K562 (cell line): ENCODE results near the gene STK11. TPM values are rescaled to one million over a fixed set of nuclear protein-coding genes. Genes with fewer than 3 reads are reported as not detected.
A peak's percentile ranks its signal among the peaks of the same experiment; 100 is the strongest.

Source experiments
- EHMT2 ChIP-seq: fragments of 450-650 bp; IDR thresholded peaks from 2 replicates; pipeline ENCODE4 v1.6.1; 2018; ENCODE audit warnings: antibody characterized with exemption
- ELF1 ChIP-seq: fragments of 200-800 bp; sonication (Bioruptor generic); IDR thresholded peaks from 2 replicates; pipeline ENCODE4 v1.6.1; 2016; ENCODE audit warnings: missing genetic modification characterization, missing compliant biosample characterization
- ETS1 ChIP-seq: conservative IDR thresholded peaks from 2 replicates; pipeline ENCODE4 v1.6.1; 2011; ENCODE audit warnings: low read depth, mild to moderate bottlenecking, low read length; ENCODE audit not compliant: control insufficient read depth
- FOXP1 ChIP-seq: sonication (generic); formaldehyde crosslinking; IDR thresholded peaks from 2 replicates; pipeline ENCODE4 v1.8.0; 2022; ENCODE audit warnings: mild to moderate bottlenecking, missing genetic modification reagents
- HDAC1 ChIP-seq, 2 experiments: fragments of 450-650 bp; IDR thresholded peaks; 2 replicates each; pipeline ENCODE4 v1.6.1; 2016 to 2017; ENCODE audit warnings: inconsistent platforms in 1 of 2, mild to moderate bottlenecking in 1 of 2, moderate library complexity in 1 of 2
- IRF2 ChIP-seq: sonication (generic); formaldehyde crosslinking; IDR thresholded peaks from 2 replicates; pipeline ENCODE4 v1.8.1; 2022; ENCODE audit warnings: mild to moderate bottlenecking, missing genetic modification reagents
- JUN ChIP-seq, 2 experiments: sonication (generic) in 1 of 2; formaldehyde crosslinking in 1 of 2; IDR thresholded peaks; 2 replicates each; pipeline versions ENCODE4 v1.6.1 to v1.8.0; 2012 to 2022; ENCODE audit warnings: borderline replicate concordance in 2 of 2, mild to moderate bottlenecking in 2 of 2, improper control_type of control experiment in 1 of 2, low read depth in 1 of 2, low read length in 1 of 2, missing genetic modification reagents in 1 of 2
- KLF13 ChIP-seq: fragments of 450-650 bp; IDR thresholded peaks from 2 replicates; pipeline ENCODE4 v1.6.1; 2016; ENCODE audit warnings: missing genetic modification characterization, low read depth, mild to moderate bottlenecking, missing compliant biosample characterization, moderate library complexity, borderline replicate concordance
- MBD2 ChIP-seq: sonication (generic); IDR thresholded peaks from 2 replicates; pipeline ENCODE4 v1.6.1; 2016; ENCODE audit warnings: low read depth, borderline replicate concordance
- NELFE ChIP-seq: IDR thresholded peaks from 2 replicates; pipeline ENCODE4 v1.6.1; 2011; ENCODE audit warnings: mild to moderate bottlenecking; ENCODE audit not compliant: insufficient read depth, insufficient read length
- NONO ChIP-seq, 2 experiments: fragments of 200-400 bp in 1 of 2; fragments of 450-650 bp in 1 of 2; formaldehyde crosslinking in 1 of 2; IDR thresholded peaks; 2 replicates each; pipeline ENCODE4 v1.6.1; 2017; ENCODE audit warnings: low read depth in 2 of 2, mild to moderate bottlenecking in 2 of 2, moderate library complexity in 2 of 2, low read length in 1 of 2
- POLR2AphosphoS5 ChIP-seq: IDR thresholded peaks from 2 replicates; pipeline ENCODE4 v1.6.1; 2011; ENCODE audit warnings: mild to moderate bottlenecking, low read depth, low read length, moderate library complexity; ENCODE audit not compliant: control insufficient read depth, insufficient read depth
- SMC3 ChIP-seq: conservative IDR thresholded peaks from 2 replicates; pipeline ENCODE4 v1.6.1; 2011; ENCODE audit warnings: low read depth, low read length, improper control_type of control experiment; ENCODE audit not compliant: insufficient read depth
- STAT5B ChIP-seq: fragments of 250-450 bp; sonication (Bioruptor Pico); IDR thresholded peaks from 2 replicates; pipeline ENCODE4 v1.8.0; 2021; ENCODE audit warnings: mild to moderate bottlenecking, inconsistent platforms
- TSHZ1 ChIP-seq: fragments of 250-450 bp; sonication (Bioruptor Pico); IDR thresholded peaks from 2 replicates; pipeline ENCODE4 v1.4.0; 2020; ENCODE audit warnings: mild to moderate bottlenecking, moderate library complexity
- VEZF1 ChIP-seq: fragments of 200-800 bp; sonication (Bioruptor generic); IDR thresholded peaks from 2 replicates; pipeline ENCODE4 v1.6.1; 2017; ENCODE audit warnings: missing genetic modification characterization, missing compliant biosample characterization
- ZNF398 ChIP-seq: fragments of 250-450 bp; sonication (Bioruptor Pico); IDR thresholded peaks from 2 replicates; pipeline ENCODE4 v1.8.0; 2021; ENCODE audit warnings: moderate library complexity, mild to moderate bottlenecking, inconsistent platforms
- polyA plus RNA-seq, 8 experiments: library from polyadenylated mRNA; depleted of rRNA in 4 of 8; stranded (reverse) in 5 of 8; unstranded in 3 of 8; fragments of >200 nt; fragmentation: Nextera tagmentation in 2 of 8; fragmentation: Illumina TruSeq in 1 of 8; extraction: Ambion mirVana in 2 of 8; extraction: Trizol in 1 of 8; gene quantifications; 2 replicates each; pipeline versions ENCODE4 v1.2.1 to v1.2.3, GENCODE V29; 2011 to 2014; ENCODE audit warnings: inconsistent platforms in 1 of 8, missing spikeins in 1 of 8
- total RNA-seq, 7 experiments: library from RNA; depleted of rRNA in 6 of 7; stranded (reverse); fragments of >200 nt in 6 of 7; fragmentation: Illumina TruSeq in 2 of 7; extraction: Trizol in 2 of 7; gene quantifications; 2 replicates each; pipeline versions ENCODE4 v1.2.1 to v1.2.3, GENCODE V29; 2011 to 2021; ENCODE audit warnings: low replicate concordance in 1 of 7

The STK11 gene
- total and polyA plus RNA-seq, 9 of the 15 experiments (the other 6 are each of a cell fraction or from before 2014, with no cell fraction given): 0.15 to 96.5 (median 31.7) TPM

- TF ChIP-seq VEZF1 (CRISPR knock-in tag) (peak; percentile 97), MBD2 (0 out of 2 replicates have a peak, but pooled peaks have one; percentile 40), JUN (IDR thresholded peaks at IDR 0.05; ENCODE audit: borderline replicate concordance, low read depth, low read length) (no peak), JUN (CRISPR knock-in tag; IDR thresholded peaks at IDR 0.05; ENCODE audit: borderline replicate concordance) (no peak), SMC3 (no peak), HDAC1 (IDR thresholded peaks at IDR 0.05) (no peak; a peak in 1 of 4 replicates), ELF1 (tag) (no peak), EHMT2 (no peak), NONO (IDR thresholded peaks at IDR 0.05; ENCODE audit: low read depth in 2 of 2, low read length in 1 of 2) (peak in 1 of 2 experiments; percentile 26; a peak in 1 of 4 replicates), KLF13 (tag) (no peak), STAT5B (no peak), ETS1 (no peak), IRF2 (CRISPR knock-in tag) (no peak), NELFE (no peak), FOXP1 (peak; percentile 9; the same call in 1 of the 2 replicates), POLR2AphosphoS5 (0 out of 2 replicates have a peak, but pooled peaks have one; percentile 6), TSHZ1 (CRISPR knock-in tag) (no peak), ZNF398 (no peak)
Measured at GRCh38 chr19:1266129-1266915, 60.7 kb downstream of the STK11 start (continued).
